Measurements from ENCODE around the gene LCN10.

Gene LCN10

GRCh38 chr9:136697821-136698526, 44.8 kb downstream of the LCN10 start:
- no peak for DNase-seq

GRCh38 chr9:136697146-136697820, 45.5 kb downstream of the LCN10 start:
- no peak for DNase-seq

DNA sequence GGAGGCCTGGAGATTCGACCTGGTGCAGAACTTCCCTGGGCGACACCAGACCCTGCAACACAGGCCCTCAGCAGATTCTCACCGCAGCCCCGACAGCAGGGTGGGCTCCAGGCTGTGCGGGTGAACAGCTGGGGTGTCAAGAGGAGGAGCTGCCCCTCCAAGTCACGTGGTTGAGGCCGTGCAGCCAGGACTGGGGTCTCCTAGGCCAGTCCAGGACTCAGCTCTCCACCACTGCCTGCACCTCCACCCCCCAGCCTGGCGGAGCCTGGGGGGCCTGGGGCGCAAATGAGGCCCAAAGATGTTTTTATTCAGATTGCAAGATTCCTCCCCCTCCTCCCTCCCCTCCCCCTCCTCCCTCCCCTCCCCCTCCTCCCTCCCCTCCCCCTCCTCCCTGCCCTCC, 46.2 kb downstream of the LCN10 start:
- no peak for DNase-seq

DNA sequence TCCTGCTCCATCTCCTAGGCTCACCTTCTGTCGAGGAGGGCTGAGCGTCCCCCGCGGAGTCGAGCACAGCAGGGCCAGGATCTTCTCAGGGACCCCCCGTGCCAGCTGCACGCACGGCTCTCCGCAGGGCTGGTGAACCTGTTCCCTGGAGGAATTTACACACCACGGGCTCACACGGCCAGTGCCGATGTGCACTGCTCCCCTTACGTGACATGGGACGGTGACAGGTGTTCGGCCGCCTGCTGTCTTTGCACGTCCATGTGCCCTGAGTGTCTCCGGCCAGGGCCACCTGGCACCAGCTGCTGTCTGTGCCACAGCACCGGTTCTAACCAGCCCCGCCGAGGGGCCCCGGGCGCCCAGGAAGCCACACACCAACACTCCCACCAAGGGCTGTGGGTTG, 46.8 kb downstream of the LCN10 start:
- no peak for DNase-seq

- no peak for DNase-seq
Measured at GRCh38 chr9:136695435-136695895, 47.3 kb downstream of the LCN10 start.

- DNase-seq = no peak
Measured at GRCh38 chr9:136694872-136695247, 47.9 kb downstream of the LCN10 start.

GRCh38 chr9:136694163-136694871, 48.4 kb downstream of the LCN10 start:
- no peak for DNase-seq

DNA sequence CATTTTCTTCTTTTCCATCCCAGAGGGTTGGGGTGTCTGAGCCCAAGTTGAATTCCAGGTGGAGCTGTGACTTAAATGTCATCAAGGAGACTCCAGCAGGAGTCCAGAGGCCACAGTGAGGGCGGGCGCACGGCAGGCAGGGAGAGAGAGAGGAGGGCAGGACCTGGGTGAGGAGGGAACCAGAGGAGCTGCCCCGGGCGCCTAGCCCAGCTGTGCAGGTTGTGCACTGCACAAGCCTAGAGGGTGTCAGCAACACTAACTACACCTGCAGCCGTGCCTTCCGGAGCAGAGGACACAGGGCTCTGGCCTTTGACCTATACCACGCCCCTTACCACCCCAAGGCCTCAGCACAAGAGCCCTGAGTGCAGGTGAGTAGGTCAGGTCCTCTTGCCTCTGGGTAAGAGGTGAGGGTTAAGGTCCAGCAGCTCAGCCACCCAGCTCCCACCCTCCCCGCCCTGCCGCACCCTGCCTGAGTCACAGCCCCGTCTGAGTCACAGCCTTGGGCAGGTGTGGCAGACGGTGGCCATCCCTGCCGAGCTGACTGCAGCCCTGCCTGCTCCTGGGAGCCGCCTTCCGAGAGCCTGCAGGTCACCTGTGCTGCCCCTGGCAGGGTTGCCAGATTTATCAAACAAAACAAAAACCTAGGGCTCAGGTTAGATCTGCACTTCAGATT, 49.1 kb downstream of the LCN10 start:
- DNase-seq = no peak

- DNase-seq = no peak
Measured at GRCh38 chr9:136693135-136693489, 49.6 kb downstream of the LCN10 start.

GRCh38 chr9:136692185-136693134, 50.3 kb downstream of the LCN10 start:
- no peak for DNase-seq

- DNase-seq = no peak
Measured at GRCh38 chr9:136691316-136692184, 51.2 kb downstream of the LCN10 start.

DNA sequence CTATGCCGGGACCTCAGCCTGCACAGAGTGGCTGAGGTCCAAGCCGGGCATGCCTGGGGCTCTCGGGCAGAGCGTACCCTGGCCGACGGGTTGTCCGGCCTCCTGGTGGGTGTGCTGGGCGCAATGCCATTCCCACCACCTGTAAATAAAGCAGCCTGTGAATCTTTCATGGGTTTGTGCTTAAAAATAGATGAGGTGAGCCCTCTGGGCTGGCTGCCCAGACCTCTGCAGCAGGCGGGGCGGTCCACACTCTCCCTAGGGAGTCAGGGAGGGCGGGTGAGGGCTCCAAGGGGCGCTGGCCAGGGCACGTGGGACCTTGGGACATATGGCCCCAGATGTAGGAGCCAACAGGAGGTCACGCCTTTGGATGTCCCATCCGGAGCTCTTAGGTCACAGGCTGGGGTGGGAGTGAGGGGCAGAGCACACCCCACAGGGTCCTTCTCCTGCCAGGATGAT, 51.9 kb downstream of the LCN10 start:
- DNase-seq = no peak

GRCh38 chr9:136690104-136690805, 52.5 kb downstream of the LCN10 start:
- DNase-seq = no peak

DNA sequence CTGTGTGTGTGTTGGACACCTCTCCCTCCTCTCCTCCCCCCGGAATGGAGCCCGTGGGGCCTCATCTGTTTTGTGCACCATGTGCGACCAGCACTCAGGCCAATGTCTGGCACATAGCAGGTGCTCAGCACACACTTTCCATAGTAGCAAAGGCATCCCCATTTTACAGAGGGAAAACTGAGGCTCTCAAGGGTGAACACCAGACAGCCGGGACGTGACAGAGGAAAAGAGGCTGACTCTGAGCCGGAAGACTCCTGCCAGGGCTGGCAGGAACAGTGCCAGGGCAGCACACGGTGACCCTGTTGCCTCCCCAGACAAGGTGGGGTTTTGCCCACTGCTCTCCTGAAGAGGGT, 53.7 kb downstream of the LCN10 start:
- no peak for DNase-seq

DNA sequence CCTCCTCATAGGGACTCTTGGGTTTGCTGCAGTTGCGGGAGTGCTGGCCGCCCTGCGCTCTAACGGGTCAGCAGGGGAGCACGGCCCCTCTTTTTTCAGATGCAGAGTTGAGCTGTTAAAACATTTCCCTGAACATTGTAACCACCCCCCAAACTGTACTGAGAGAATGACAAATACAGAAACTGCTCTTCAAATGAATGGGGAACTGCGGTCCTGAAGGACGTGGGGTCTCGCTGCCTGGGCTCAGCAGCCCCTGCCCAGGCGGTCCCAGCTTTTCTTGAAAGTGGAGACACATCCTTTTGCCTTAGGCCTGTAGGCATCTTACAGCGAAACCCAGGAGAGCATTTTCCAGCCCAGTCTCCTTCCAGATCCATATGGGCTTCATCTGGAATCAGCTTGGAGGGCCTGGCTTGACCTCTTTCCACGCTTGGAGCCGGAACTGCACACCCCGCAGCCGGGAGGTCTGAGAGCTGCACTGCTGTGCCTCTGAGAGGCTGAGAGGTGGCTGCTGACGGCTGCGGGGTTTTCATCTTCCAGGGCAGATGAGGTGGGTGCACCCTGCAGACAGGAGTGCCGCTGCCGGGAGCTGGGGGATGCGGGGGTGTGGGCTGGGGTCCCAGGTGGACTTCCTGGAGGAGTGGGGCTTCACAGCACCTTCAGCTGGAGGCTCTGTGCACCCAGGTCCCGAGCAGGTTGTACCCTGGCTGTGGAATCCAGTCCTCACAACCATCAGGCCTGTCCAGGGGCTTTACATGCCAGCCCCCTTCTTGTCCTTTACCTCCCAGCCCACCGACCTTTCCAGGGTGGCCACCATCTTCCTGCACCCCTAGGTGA, 54.2 kb downstream of the LCN10 start:
- DNase-seq = no peak

Measured in NCI-H2227 treated with DMSO at 0.1 percent for 48 hours (cell line).